ENCODE measurements around the gene PPP1R15B. TPM values are rescaled to one million over a fixed set of nuclear protein-coding genes. Genes with fewer than 3 reads are reported as not detected.

Gene PPP1R15B
- total RNA-seq, 1 donor from 2014 or later, result 70.6 TPM

DNA sequence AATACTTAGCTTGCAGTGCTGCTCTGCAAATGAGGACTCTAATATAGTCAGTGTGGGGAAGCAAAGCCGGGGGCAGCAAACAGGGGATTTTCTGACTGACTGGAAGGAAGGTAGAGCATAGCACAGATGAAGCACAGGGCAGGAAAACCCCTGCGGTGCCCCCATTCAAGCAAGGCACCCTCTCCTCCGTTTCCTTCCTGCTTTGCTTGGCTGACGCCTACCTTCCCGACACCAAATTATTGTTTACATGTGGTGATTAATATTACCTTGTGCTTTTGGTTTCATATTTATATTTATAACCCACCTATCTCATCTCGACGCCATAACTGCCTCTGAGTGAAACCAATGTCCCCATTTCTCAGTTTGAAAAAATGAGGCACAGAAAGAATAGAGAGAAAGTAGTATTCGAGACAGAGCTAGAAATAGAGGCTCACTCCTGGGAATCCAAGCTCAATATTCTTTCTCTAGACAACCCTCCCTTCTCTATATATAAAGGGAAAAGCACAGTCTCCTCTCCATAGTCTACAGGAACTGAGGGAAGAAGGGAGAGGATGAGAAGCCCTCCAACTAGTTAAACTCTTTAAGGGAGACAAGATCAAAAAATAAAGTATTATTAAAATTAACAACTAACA is 41.6 kb upstream of the PPP1R15B start:
- intact Hi-C loops (cut with micrococcal nuclease), result loop anchor here (1.0 kb wide), 5 partner anchors 8 to 41 kb away; partner anchors contain the start of gene PIK3C2B
- ATAC-seq (ENCODE audit: low read depth) (peak; percentile 90), DNase-seq (peak; percentile 54)
- Mint-ChIP-seq H3K4me3 (peak overlapping the region; percentile 69), H3K27ac (peak overlapping the region; percentile 88), H3K27me3 (no peaks in the 10 kb centered on the region), H3K4me1 (peaks cover 96% of the 10 kb centered on the region), H3K36me3 (ENCODE audit: low read depth) (peaks cover 76% of the 10 kb centered on the region), H3K9me3 (no peaks in the 10 kb centered on the region)
- ChIA-PET CTCF (interaction anchor here (1.0 to 28.1 kb wide), 3 partner anchors 12 to 47 kb away, joined by 4 to 1006 read pairs (median 15); partner anchors contain the start of gene PIK3C2B), POLR2A (interaction anchor here (0.6 to 13.8 kb wide), 13 partner anchors 9 to 1157 kb away, joined by 3 to 413 read pairs (median 12); partner anchors contain the start of genes MDM4 and PIK3C2B)
- TF ChIP-seq, protein P1, sequence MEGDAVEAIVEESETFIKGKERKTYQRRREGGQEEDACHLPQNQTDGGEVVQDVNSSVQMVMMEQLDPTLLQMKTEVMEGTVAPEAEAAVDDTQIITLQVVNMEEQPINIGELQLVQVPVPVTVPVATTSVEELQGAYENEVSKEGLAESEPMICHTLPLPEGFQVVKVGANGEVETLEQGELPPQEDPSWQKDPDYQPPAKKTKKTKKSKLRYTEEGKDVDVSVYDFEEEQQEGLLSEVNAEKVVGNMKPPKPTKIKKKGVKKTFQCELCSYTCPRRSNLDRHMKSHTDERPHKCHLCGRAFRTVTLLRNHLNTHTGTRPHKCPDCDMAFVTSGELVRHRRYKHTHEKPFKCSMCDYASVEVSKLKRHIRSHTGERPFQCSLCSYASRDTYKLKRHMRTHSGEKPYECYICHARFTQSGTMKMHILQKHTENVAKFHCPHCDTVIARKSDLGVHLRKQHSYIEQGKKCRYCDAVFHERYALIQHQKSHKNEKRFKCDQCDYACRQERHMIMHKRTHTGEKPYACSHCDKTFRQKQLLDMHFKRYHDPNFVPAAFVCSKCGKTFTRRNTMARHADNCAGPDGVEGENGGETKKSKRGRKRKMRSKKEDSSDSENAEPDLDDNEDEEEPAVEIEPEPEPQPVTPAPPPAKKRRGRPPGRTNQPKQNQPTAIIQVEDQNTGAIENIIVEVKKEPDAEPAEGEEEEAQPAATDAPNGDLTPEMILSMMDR (IDR thresholded peaks at IDR 0.05), result no peak

GRCh38 chr1:204451352-204452124 is 39.9 kb upstream of the PPP1R15B start:
- Mint-ChIP-seq H3K27me3 (no peaks in the 10 kb centered on the region), H3K27ac (peak overlapping the region; percentile 88), H3K4me3 (peak overlapping the region; percentile 38), H3K4me1 (peaks cover 95% of the 10 kb centered on the region), H3K9me3 (no peaks in the 10 kb centered on the region), H3K36me3 (ENCODE audit: low read depth) (peaks cover 77% of the 10 kb centered on the region)
- ATAC-seq (ENCODE audit: low read depth), result no peak
- no peak for DNase-seq
- TF ChIP-seq, protein P1 (IDR thresholded peaks at IDR 0.05), result no peak
- intact Hi-C loops (cut with micrococcal nuclease), result no loop called here
- ChIA-PET POLR2A (interaction anchor here (0.7 to 13.8 kb wide), 12 partner anchors 10 to 61 kb away, joined by 3 to 413 read pairs (median 13); partner anchors contain the start of gene PIK3C2B), CTCF (interaction anchor here (1.0 to 28.1 kb wide), 3 partner anchors 20 to 49 kb away, joined by 4 to 1006 read pairs (median 5); partner anchors contain the start of gene PIK3C2B)

DNA sequence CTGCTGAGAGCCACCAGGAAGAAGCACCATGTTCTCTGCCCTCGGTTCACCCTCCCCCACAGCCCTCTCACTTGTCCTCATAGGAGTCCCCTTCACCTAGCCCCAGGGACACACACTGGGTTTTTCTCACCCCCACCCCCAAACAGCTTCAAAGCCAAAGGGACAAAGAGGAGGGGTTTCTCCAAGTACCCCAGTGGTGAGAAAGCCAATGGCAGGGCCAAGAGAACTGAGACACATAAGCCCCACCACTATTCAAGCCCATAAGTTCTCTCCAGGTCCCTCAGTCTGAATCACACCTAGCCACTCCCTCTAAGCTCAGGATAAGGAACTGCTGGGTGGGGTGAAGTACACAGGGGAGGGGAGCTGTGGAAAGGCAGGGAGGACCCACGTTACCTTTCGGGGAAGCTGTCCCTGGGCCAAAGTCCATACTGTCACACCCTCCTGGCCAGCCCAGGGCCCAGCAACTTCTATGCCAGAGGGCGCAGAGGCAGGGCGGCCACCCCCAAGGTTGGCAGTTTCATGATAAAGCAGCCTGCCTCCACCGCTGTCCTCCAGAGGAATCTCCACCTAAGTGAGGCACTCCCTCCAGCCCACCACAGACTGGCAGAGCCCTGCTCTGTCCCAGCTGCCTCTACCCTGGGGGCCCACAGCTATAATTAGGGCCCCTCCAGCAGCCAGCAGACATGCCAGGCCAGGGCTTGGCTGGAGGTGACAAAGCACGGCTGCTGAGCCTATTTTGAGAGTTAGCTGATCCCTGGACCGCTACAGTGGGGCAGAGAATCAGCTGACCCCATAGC is 39.0 kb upstream of the PPP1R15B start:
- peaks cover 97% of the 10 kb centered on the region for H3K4me1 Mint-ChIP-seq
- H3K36me3 Mint-ChIP-seq (ENCODE audit: low read depth), result peaks cover 80% of the 10 kb centered on the region
- intact Hi-C loops (cut with micrococcal nuclease), result no loop called here
- H3K27ac Mint-ChIP-seq, result peak overlapping the region; percentile 88
- ATAC-seq (ENCODE audit: low read depth) (no peak), DNase-seq (no peak)
- ChIA-PET CTCF (interaction anchor here (0.6 to 28.1 kb wide), 6 partner anchors 13 to 50 kb away, joined by 3 to 1006 read pairs (median 4); partner anchors contain the start of gene PIK3C2B), POLR2A (interaction anchor here (1.0 to 13.8 kb wide), 10 partner anchors 10 to 65 kb away, joined by 3 to 413 read pairs (median 26); partner anchors contain the start of genes MDM4 and PIK3C2B)
- TF ChIP-seq, protein P1 (IDR thresholded peaks at IDR 0.05), result no peak
- H3K27me3 Mint-ChIP-seq, result no peaks in the 10 kb centered on the region
- peak overlapping the region; percentile 32 for H3K4me3 Mint-ChIP-seq
- no peaks in the 10 kb centered on the region for H3K9me3 Mint-ChIP-seq

- DNase-seq (no peak), ATAC-seq (ENCODE audit: low read depth) (no peak)
- ChIA-PET CTCF (interaction anchor here (0.6 to 28.1 kb wide), 7 partner anchors 17 to 357 kb away, joined by 3 to 1006 read pairs (median 4); partner anchors contain the start of gene PIK3C2B), POLR2A (interaction anchor here (0.6 to 13.8 kb wide), 12 partner anchors 9 to 66 kb away, joined by 3 to 413 read pairs (median 26); partner anchors contain the start of genes MDM4 and PIK3C2B)
- no peak overlapping the region for H3K4me3 Mint-ChIP-seq
- peaks cover 91% of the 10 kb centered on the region for H3K4me1 Mint-ChIP-seq
- intact Hi-C loops (cut with micrococcal nuclease), result loop anchor here (5.0 kb wide), 1 partner anchor 313 kb away; no protein-coding TSS in a partner anchor
- no peaks in the 10 kb centered on the region for H3K27me3 Mint-ChIP-seq
- TF ChIP-seq, protein P1 (IDR thresholded peaks at IDR 0.05), result no peak
- peaks cover 81% of the 10 kb centered on the region for H3K36me3 Mint-ChIP-seq (ENCODE audit: low read depth)
- H3K27ac Mint-ChIP-seq, result peak overlapping the region; percentile 85
- H3K9me3 Mint-ChIP-seq, result no peaks in the 10 kb centered on the region
Measured at GRCh38 chr1:204449678-204450280, 38.2 kb upstream of the PPP1R15B start.
